ENCODE data around the gene MARF1. TPM values are rescaled to one million over a fixed set of nuclear protein-coding genes. Genes with fewer than 3 reads are reported as not detected.

Gene MARF1
- total RNA-seq, 2 experiments from 2014 or later: 156 to 157 TPM

- Histone ChIP-seq H3K27me3 (ENCODE audit: control insufficient read depth in 1 of 2, insufficient read depth in 2 of 2, low read length in 2 of 2) (no peaks in the 10 kb centered on the region), H3K9me3 (ENCODE audit: control insufficient read depth in 1 of 2, insufficient read depth in 1 of 2, low read length in 2 of 2) (peaks cover 3 to 8% of the 10 kb centered on the region in 2 experiments), H3K4me3 (ENCODE audit: low read length) (no peak overlapping the region), H3K4me1 (ENCODE audit: insufficient read depth, low read length) (peaks cover 4% of the 10 kb centered on the region), H3K27ac (ENCODE audit: low read depth in 1 of 2, low read length in 2 of 2) (no peak overlapping the region), H3K36me3 (ENCODE audit: insufficient read depth, low read length) (no peaks in the 10 kb centered on the region)
- POLR2A ChIA-PET: no interaction called here
- no peak overlapping the region for H3K4me3 Mint-ChIP-seq
- DNase-seq (no peak), ATAC-seq (ENCODE audit: poor library complexity) (no peak)
- CTCF ChIA-PET: no interaction called here
- no peaks in the 10 kb centered on the region for H3K27me3 Mint-ChIP-seq
- intact Hi-C loops (cut with DNase I, micrococcal nuclease): no loop called here
- peaks cover 13% of the 10 kb centered on the region for H3K36me3 Mint-ChIP-seq (ENCODE audit: low read depth)
- H3K9me3 Mint-ChIP-seq: peaks cover 6% of the 10 kb centered on the region
- TF ChIP-seq CTCF (IDR thresholded peaks at IDR 0.05): no peak
- no peaks in the 10 kb centered on the region for H3K4me1 Mint-ChIP-seq (ENCODE audit: low read depth)
- H3K27ac Mint-ChIP-seq: no peak overlapping the region
Observed at GRCh38 chr16:15581127-15581815, 61.7 kb downstream of the MARF1 start.

- TF ChIP-seq CTCF (IDR thresholded peaks at IDR 0.05): no peak
- POLR2A ChIA-PET: no interaction called here
- Histone ChIP-seq H3K36me3 (ENCODE audit: insufficient read depth, low read length) (no peaks in the 10 kb centered on the region), H3K4me3 (ENCODE audit: low read length) (no peak overlapping the region), H3K27me3 (ENCODE audit: control insufficient read depth in 1 of 2, insufficient read depth in 2 of 2, low read length in 2 of 2) (no peaks in the 10 kb centered on the region), H3K4me1 (ENCODE audit: insufficient read depth, low read length) (peaks cover 4% of the 10 kb centered on the region), H3K9me3 (ENCODE audit: control insufficient read depth in 1 of 2, insufficient read depth in 1 of 2, low read length in 2 of 2) (no peaks in the 10 kb centered on the region), H3K27ac (ENCODE audit: low read depth in 1 of 2, low read length in 2 of 2) (no peak overlapping the region)
- H3K36me3 Mint-ChIP-seq (ENCODE audit: low read depth): no peaks in the 10 kb centered on the region
- ATAC-seq (ENCODE audit: poor library complexity): no peak
- no peak overlapping the region for H3K4me3 Mint-ChIP-seq
- no peaks in the 10 kb centered on the region for H3K4me1 Mint-ChIP-seq (ENCODE audit: low read depth)
- no peaks in the 10 kb centered on the region for H3K27me3 Mint-ChIP-seq
- no peak for DNase-seq
- intact Hi-C loops (cut with DNase I, micrococcal nuclease): no loop called here
- H3K27ac Mint-ChIP-seq: no peak overlapping the region
- H3K9me3 Mint-ChIP-seq: no peaks in the 10 kb centered on the region
- CTCF ChIA-PET: no interaction called here
Observed at GRCh38 chr16:15578824-15579223, 64.1 kb downstream of the MARF1 start.

- POLR2A ChIA-PET: no interaction called here
- H3K27ac Mint-ChIP-seq: no peak overlapping the region
Observed at GRCh38 chr16:15576960-15577958, 65.7 kb downstream of the MARF1 start.

More at GRCh38 chr16:15576960-15577958, 65.7 kb downstream of the MARF1 start:
- Histone ChIP-seq H3K9me3 (ENCODE audit: control insufficient read depth in 1 of 2, insufficient read depth in 1 of 2, low read length in 2 of 2) (no peaks in the 10 kb centered on the region), H3K4me1 (ENCODE audit: insufficient read depth, low read length) (peaks cover 4% of the 10 kb centered on the region), H3K27me3 (ENCODE audit: control insufficient read depth in 1 of 2, insufficient read depth in 2 of 2, low read length in 2 of 2) (no peaks in the 10 kb centered on the region), H3K27ac (ENCODE audit: low read depth in 1 of 2, low read length in 2 of 2) (no peak overlapping the region), H3K4me3 (ENCODE audit: low read length) (no peak overlapping the region), H3K36me3 (ENCODE audit: insufficient read depth, low read length) (no peaks in the 10 kb centered on the region)
- DNase-seq (no peak), ATAC-seq (ENCODE audit: poor library complexity) (no peak)
- intact Hi-C loops (cut with DNase I, micrococcal nuclease): no loop called here
- Mint-ChIP-seq H3K36me3 (ENCODE audit: low read depth) (no peaks in the 10 kb centered on the region), H3K27me3 (no peaks in the 10 kb centered on the region), H3K4me1 (ENCODE audit: low read depth) (no peaks in the 10 kb centered on the region), H3K4me3 (no peak overlapping the region), H3K9me3 (no peaks in the 10 kb centered on the region)
- no peak for TF ChIP-seq CTCF (IDR thresholded peaks at IDR 0.05)
- CTCF ChIA-PET: interaction anchor here (0.7 kb wide), 1 partner anchor 7 kb away, joined by 4 read pairs; no protein-coding TSS in a partner anchor
